SH-SY5Y (cell line): ENCODE results near the gene ETS2.

Experiments used
- GATA2 ChIP-seq: IDR thresholded peaks from 2 replicates; pipeline ENCODE4 v1.6.1; 2011; ENCODE audit warnings: mild to moderate bottlenecking, low read depth, low read length
- GATA3 ChIP-seq: IDR thresholded peaks from 2 replicates; pipeline ENCODE4 v1.6.1; 2011; ENCODE audit warnings: low read depth, mild to moderate bottlenecking, low read length, moderate library complexity

DNA sequence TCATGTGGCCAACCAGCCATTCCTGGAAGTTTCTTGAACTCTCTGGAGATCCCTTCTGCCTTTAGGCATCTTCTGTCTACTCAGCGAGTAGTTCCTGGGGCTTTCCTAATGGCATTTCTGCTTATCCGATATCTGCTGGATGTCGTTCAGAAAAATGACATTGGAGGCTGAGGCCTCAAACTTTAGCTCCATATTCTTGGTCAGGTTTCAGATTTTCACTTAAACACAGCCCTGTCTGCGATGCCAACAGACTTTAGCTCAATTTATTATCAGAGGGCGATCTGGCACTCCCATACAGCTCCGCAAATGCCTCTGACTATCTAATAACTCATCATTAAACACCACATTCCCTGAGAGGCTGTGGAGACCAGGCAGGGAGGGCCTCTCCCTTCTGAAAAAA, 46.3 kb upstream of the ETS2 start:
- TF ChIP-seq GATA2 (peak; percentile 87), GATA3 (peak; percentile 72)
